GM21360 (cell line): ENCODE measurements around the gene SLC5A6.
A peak's percentile ranks its signal among the peaks of the same experiment; 100 is the strongest.

Experiments used
- ATAC-seq: cut with Tn5 transposase; IDR thresholded peaks from one replicate; pipeline ENCODE4 v1.9.1; 2021; ENCODE audit warnings: mild to moderate bottlenecking, moderate library complexity; ENCODE audit not compliant: unreplicated experiment

The SLC5A6 gene

DNA sequence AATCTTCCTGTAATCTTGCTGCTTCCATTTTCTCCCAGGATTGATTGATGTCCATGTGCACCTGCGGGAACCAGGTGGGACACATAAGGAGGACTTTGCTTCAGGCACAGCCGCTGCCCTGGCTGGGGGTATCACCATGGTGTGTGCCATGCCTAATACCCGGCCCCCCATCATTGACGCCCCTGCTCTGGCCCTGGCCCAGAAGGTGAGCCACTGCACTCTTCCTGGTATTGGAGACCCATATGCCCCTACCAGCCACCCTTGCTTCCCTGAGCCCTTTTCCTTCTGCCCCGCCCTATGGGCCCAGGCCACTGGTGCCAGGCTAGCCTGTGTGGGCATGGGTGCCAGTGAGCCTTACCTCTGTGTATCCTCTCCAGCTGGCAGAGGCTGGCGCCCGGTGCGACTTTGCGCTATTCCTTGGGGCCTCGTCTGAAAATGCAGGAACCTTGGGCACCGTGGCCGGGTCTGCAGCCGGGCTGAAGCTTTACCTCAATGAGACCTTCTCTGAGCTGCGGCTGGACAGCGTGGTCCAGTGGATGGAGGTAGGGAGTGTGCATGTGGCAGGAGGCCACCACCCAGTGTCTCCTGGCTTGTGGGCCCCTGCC is 25.4 kb upstream of the SLC5A6 start:
- ATAC-seq, result no peak

DNA sequence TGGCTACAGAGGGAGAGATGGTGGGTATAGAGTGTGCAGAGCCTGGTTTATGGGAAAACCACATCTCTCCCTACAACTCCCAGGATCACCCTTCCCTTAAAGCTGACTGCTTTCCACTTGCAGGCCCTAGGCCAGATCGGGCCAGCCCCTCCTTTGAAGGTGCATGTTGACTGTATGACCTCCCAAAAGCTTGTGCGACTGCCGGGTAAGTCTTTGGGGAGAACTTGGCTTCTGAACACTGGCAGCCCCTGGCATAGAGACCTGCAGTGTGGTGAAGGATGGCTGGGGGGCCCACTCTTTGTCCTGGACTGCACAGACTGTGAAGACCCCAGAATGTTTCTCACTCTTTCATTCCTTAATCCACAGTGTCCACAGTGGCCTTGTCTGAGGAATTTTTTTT is 24.6 kb upstream of the SLC5A6 start:
- no peak for ATAC-seq

GRCh38 chr2:27236136-27236535 is 24.1 kb upstream of the SLC5A6 start:
- ATAC-seq, result no peak

- ATAC-seq, result no peak
These were observed 21.3 kb upstream of the SLC5A6 start for GRCh38 chr2:27233341-27233740.

DNA sequence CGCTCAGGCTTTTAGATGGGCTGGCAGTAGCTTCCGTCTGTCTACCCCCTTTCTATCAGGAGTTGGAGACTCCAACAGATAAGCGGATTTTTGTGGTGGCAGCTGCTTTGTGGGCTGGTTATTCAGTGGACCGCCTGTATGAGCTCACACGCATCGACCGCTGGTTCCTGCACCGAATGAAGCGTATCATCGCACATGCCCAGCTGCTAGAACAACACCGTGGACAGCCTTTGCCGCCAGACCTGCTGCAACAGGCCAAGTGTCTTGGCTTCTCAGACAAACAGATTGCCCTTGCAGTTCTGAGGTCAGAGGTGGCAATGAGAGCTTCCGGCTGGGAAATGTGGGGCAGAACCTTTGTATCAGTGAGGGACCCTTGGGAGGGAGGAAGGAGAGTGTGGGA is 19.9 kb upstream of the SLC5A6 start:
- ATAC-seq, result no peak

DNA sequence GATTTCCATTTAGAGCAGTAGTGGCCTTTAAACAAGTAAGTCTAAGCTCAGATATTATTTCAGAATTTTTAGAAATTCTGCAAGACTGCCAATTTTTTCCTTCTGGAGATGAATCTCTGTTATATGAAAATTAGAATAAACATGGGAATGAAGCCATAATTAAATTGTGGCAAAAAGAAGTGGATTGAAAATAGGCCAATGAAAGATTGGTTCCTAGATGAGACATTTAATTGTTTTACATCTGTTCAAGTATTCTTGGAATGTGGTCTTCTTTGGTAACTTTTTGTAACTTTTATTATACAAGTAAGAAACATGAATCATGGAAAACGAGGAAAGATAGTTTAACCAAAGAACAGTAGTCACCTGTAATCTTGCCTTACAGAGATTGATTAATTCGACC is 15.4 kb upstream of the SLC5A6 start:
- ATAC-seq, result no peak

- ATAC-seq, result no peak
These were observed 13.5 kb upstream of the SLC5A6 start for GRCh38 chr2:27225526-27225925.

GRCh38 chr2:27223416-27223815 is 11.3 kb upstream of the SLC5A6 start:
- ATAC-seq, result no peak

- ATAC-seq, result no peak
These were observed 10.3 kb upstream of the SLC5A6 start for GRCh38 chr2:27222407-27222806.

- no peak for ATAC-seq
These were observed 9.1 kb upstream of the SLC5A6 start for GRCh38 chr2:27221166-27221565.

DNA sequence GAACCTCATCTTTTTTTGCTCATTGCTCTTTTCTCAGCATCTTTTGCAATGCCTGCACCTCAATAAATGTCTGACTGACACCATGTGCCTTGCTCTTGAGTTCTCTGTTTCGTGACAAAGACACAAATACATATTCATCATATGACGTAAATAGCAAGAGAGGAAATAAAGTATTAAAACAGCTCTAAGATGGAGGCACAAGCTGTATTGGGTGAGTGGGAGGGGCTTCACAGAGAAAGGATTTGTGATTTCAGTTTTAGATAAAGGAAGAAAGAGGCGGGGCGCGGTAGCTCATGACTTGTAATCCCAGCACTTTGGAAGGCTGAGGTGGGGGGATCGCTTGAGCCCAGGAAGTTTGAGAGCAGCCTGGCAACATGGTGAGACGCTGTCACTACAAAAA is 8.0 kb upstream of the SLC5A6 start:
- no peak for ATAC-seq

DNA sequence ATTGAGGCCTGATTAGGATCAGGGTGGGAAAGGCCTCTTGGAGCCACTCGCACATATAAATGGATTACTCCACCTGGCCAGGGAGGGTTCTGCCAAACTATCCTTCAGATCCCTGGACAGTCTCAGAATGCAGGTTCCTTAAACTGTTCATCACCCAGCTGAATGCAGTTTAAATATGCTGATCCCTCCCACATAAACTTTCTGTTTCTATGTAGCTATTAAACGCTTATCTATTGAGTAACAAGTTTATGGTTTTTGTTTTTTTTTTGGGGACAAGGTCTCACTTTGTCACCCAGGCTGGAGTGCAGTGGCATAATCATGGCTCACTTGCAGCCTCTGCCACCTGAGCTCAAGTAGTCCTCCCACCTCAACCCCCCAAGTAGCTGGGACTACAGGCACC is 7.0 kb upstream of the SLC5A6 start:
- no peak for ATAC-seq

DNA sequence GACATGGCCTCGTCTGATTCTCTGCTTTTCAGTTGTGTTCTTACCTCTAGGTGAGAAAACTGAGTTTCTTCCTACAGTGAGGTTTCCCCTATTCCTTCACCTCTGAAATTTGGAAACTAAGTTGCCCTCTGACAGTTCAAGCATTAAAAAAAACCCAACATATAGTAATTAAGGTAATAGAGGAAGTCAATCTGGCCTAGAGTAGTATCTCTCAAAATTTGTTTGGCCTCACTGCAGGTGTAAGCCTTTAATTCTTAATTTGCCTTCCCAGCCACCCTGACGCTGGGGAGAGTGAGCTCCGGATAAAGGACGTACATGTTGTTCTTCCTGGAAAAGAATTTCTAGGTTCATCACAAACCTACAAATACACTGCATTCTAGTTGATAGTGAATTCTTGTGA is 6.5 kb upstream of the SLC5A6 start:
- ATAC-seq, result no peak

DNA sequence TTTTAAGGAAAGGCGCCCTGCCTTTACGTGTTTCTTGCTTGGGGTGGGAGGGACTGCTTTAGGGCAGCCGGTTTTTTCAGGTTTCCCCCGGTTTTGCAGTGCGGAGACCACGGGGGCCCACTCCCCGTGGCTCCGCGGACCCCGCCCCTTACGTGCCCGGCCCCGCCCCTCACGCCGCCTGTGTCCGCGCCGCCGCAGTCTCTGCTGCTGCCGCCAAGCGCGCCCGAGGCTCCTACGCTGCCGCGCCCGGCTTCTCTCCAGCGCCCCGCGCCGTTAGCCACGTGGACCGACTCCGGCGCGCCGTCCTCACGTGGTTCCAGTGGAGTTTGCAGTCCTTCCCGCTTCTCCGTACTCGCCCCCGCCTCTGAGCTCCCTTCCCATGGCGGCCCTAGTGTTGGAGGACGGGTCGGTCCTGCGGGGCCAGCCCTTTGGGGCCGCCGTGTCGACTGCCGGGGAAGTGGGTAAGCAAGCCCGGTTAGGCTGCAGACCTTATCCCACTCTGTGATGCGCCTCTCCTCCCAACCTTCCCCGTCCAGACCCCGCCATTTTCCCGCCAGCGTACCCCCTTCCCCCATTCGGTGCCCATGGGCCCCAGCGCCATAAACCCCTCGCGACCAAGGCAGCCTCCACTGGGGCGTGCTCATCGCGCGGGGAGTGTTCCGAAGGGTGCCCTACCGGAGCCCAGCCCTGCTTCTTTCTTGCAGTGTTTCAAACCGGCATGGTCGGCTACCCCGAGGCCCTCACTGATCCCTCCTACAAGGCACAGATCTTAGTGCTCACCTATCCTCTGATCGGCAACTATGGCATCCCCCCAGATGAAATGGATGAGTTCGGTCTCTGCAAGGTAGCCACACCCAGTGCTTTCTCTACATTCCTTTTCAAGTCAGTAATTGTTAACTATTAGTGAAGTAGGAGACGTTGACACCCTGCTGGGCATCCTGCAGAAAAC is 5.4 kb upstream of the SLC5A6 start, which contains the start of gene CAD:
TSS of gene CAD (plus strand) at position 197 of the 949 bp plus-strand sequence. CDS start at position 380, 183 bp downstream.
- ATAC-seq, result peak; percentile 78

GRCh38 chr2:27216416-27217137 is 4.5 kb upstream of the SLC5A6 start:
- no peak for ATAC-seq

DNA sequence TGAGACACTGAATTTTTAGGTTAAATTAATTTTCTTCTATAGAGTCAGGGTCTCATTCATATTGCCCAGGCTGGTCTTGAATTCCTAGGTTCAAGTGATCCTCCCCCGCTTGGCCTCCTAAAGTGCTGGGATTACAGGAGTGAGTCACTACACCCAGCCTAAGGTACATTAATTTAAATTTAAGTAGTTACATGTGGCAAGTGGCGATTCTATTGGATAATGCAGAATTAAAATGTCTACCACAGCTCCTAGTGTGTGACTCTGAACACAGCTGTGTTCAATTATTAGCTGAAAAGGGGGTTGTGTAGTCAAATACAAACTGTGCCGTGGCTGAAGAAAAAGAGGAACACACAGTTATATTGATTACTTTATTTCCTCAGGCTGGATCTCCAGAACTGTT is 2.9 kb upstream of the SLC5A6 start:
- ATAC-seq, result no peak

GRCh38 chr2:27212626-27213471 is 781 bp upstream of the SLC5A6 start:
- ATAC-seq, result no peak

DNA sequence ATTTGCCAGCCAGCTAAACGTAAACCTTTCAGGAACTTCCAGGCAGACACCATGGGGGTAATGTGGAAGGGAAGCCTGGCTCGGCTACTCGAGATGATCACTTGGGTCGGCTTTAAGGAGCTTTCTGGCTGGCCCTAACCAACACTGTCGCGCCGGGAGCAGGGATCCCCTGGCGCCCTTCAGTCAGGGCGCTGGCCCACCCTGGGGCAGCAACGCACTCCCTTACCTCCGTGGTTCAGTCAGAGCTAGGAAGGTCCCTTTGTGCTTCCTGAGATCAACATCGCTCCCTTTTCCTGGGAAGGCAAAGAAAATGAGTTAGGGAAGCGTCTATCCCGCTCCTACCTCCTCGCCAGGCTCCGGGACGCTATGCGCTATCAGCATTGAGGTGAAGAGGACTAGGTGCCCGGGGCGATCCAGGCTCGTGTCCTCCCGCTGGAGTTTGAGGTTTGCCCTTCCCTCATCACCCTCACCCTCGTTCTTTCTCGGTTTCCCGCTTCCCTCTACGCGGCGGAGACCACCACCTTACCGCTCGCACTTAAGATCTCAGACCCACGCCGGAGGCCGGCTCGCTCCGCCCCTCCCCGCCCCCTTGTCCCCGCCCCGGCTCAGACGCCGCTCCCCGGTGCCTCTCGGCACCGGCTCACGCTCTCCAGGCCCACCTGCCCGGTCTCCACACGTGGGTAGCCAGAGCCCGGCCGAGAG is 676 bp downstream of the SLC5A6 start:
- ATAC-seq, result no peak

DNA sequence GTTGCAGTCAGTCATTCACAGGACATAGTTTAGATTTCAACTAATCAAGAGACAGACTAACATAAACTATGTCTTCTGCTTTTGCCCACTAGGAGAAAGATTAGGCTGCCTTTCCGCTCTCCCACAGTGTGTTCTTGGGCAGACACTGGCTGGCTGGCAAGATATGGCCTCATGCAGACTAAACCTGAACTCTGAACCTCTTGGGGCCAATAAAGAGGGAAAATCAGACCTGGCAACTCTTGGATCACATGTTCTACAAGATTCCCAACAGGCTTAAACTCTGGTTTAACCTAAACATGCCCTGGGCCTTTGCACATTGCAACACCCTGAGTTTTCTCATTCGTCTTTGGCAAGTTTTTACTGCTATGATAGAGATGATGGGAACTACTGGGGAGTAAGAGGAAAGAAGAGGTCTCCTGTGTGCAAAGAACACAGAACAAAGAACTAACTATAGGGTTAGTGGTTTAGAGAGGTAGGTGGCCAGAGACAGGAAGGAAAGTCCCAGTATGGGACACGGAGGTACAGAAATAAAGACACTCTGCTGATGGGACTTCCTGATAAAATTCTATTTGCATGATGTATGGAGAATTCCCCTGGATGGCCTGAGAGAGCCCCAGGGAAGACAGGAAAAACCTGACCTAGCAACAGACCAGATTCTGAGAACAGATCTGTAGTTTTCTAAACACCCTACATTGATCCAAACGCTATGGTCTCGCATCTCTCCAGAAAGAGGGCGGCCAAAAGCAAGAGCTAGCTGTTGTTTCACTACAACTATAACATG is 2.3 kb downstream of the SLC5A6 start:
- ATAC-seq, result no peak
